ENCODE data around the gene ZNF197.
"Not testable (repeated sequence)": the region's sequence is repeated elsewhere in the genome, so short reads cannot be mapped to it uniquely, and the experiment has no call there.

Gene ZNF197

DNA sequence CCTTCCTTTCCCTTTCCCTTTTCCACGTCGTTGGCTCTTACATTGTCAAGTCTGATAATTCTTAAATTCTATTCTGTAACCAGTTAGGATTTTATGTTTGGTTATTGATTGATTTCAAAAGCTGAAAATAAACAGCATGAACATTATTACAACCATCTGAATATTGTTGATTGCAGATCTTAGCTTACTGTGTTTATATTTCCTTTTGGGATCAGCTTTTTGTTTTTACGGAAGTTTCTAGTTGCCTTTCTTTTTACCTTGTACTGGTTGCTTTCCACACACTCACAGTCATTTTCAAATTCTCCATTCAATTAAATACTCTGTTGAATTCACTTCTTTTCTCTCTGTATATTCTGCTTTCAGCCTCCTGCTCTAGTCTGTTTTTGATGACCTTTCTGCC, 40.3 kb downstream of the ZNF197 start:
- no peak for DNase-seq (ENCODE audit: low read depth)

GRCh38 chr3:44666346-44666745, 41.5 kb downstream of the ZNF197 start:
- no peak for DNase-seq (ENCODE audit: low read depth)

DNA sequence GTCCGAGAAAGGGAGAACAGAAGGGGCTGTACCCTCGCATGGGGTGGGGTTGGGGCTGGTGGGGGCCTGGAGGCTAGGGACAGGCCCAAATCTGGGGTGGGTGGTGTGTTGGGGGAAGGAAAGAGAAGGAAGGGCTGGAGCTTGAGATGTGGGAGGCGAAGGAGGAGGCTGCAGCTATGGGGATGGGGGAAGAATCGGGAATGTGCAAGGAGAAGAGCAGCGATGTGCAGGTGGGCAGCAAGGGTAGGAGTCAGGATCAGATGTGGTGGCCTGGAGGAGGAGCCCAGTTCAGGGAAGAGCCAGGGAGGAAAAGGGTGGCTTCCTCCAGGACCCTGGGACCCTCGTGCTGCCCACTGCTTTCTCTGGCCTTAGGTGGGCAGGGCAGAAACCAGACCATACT, 44.9 kb downstream of the ZNF197 start:
- DNase-seq (ENCODE audit: low read depth) = no peak

- not testable (repeated sequence) for DNase-seq (ENCODE audit: low read depth)
Observed at GRCh38 chr3:44673466-44673865, 48.6 kb downstream of the ZNF197 start.

- no peak for DNase-seq (ENCODE audit: low read depth)
Observed at GRCh38 chr3:44674211-44674610, 49.4 kb downstream of the ZNF197 start.

- DNase-seq (ENCODE audit: low read depth) = no peak
Observed at GRCh38 chr3:44678480-44679116, 53.8 kb downstream of the ZNF197 start.

- DNase-seq (ENCODE audit: low read depth) = no peak
Observed at GRCh38 chr3:44680921-44681455, 56.2 kb downstream of the ZNF197 start.

DNA sequence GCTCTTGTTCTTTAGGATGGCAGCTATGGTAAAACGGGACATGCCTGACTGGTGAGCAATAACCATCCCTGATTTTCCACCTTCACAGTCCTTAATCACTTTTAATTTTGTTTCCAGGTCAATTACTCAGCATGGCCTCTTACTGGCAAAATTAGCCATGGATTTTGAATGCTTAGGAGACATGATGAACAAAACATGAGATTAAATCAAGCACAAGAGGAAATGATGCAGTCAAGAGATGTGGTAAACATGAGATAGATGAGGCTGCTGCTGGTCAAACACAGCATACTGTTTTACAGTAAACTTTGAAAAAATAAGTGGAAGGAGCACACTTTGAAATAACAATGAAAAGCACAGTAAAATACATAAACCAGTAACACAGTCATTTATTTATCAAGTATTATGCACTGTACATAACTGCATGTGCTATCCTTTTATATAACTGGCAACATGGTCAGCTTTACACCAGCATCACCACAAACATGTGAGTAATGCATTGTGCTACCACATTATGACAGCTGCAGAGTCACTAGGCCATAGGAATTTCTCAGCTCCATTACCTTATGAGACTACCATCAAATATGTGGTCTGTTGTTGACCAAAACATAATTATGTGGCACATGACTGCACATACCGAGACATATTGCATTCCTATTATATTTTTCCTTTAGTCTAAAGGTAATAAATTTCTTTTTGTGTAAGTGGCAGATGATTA, 57.5 kb downstream of the ZNF197 start:
- no peak for DNase-seq (ENCODE audit: low read depth)

DNA sequence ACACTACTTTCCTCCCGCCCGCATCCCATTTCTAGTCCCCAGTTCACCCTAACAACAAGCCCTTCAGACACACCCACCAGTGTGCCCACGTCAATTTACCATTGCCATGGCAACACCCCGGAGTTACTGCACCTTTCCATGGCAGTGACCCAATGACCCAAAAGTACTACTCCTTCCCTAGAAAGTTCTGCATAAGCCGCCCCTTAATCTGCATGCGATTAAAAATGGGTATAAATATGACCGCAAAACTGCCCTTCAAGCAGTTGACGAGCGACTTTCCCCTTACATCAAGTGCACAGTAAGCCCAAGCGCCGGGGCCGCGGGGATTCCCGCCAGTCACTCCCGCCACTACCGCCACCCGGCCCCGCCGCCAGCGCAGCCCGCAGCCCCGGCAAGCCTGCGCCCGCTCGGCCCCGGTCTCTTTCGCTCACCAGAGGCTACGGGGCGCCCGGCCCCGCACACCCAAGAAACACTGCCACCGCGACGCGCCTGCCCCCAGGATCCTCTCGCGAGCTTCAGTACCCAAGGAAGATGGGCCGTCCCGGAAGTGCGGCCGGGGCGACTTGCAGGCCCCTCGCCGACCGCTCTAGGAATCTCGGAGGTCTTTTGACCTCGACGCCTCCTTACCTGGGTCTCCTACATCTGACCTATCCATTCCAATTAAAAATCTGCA, 60.4 kb downstream of the ZNF197 start:
- DNase-seq (ENCODE audit: low read depth) = peak; percentile 53

GRCh38 chr3:44687898-44688297, 63.1 kb downstream of the ZNF197 start:
- no peak for DNase-seq (ENCODE audit: low read depth)

All from activated T-cell treated with anti-CD3 and anti-CD28 coated beads for 48 hours (primary cell).